HEK293 (cell line): ENCODE data around the gene FBXW11.

Experiments
- KLF16 ChIP-seq: fragments of 450-650 bp; formaldehyde crosslinking; IDR thresholded peaks from 2 replicates; pipeline ENCODE4 v1.5.1; 2017; ENCODE audit warnings: missing biosample characterization, missing genetic modification characterization
- KLF17 ChIP-seq: fragments of 450-650 bp; formaldehyde crosslinking; IDR thresholded peaks from 2 replicates; pipeline ENCODE4 v1.5.1; 2016; ENCODE audit warnings: missing biosample characterization, missing genetic modification characterization
- PRDM2 ChIP-seq: fragments of 450-650 bp; formaldehyde crosslinking; IDR thresholded peaks from 2 replicates; pipeline ENCODE4 v1.5.1; 2016; ENCODE audit warnings: missing biosample characterization, missing genetic modification characterization, borderline replicate concordance
- REST ChIP-seq: fragments of 450-650 bp; formaldehyde crosslinking; IDR thresholded peaks from 2 replicates; pipeline ENCODE4 v1.5.1; 2016; ENCODE audit warnings: missing biosample characterization, missing genetic modification characterization
- SP2 ChIP-seq: fragments of 450-650 bp; formaldehyde crosslinking; IDR thresholded peaks from 2 replicates; pipeline ENCODE4 v1.5.1; 2016; ENCODE audit warnings: missing biosample characterization, missing genetic modification characterization
- TCF7L2 ChIP-seq: IDR thresholded peaks from 2 replicates; pipeline ENCODE4 v1.6.1; 2011; ENCODE audit warnings: low read depth, mild to moderate bottlenecking, inconsistent platforms, low read length, moderate library complexity, borderline replicate concordance
- ZBTB26 ChIP-seq: fragments of 450-650 bp; formaldehyde crosslinking; optimal IDR thresholded peaks from 2 replicates; pipeline ENCODE3; 2016; ENCODE audit warnings: missing biosample characterization, mild to moderate bottlenecking, missing genetic modification characterization
- ZFP37 ChIP-seq: fragments of 450-650 bp; formaldehyde crosslinking; IDR thresholded peaks from 2 replicates; pipeline ENCODE4 v1.5.1; 2016; ENCODE audit warnings: missing biosample characterization, missing genetic modification characterization
- ZFP41 ChIP-seq: fragments of 450-650 bp; formaldehyde crosslinking; IDR thresholded peaks from 2 replicates; pipeline ENCODE4 v1.5.1; 2016; ENCODE audit warnings: missing biosample characterization, missing genetic modification characterization, borderline replicate concordance
- ZNF112 ChIP-seq: fragments of 450-650 bp; formaldehyde crosslinking; IDR thresholded peaks from 2 replicates; pipeline ENCODE4 v1.5.0; 2017; ENCODE audit warnings: missing biosample characterization, missing genetic modification characterization
- ZNF146 ChIP-seq: fragments of 450-650 bp; formaldehyde crosslinking; IDR thresholded peaks from 2 replicates; pipeline ENCODE4 v1.5.1; 2016; ENCODE audit warnings: missing biosample characterization, missing genetic modification characterization
- ZNF311 ChIP-seq: fragments of 450-650 bp; formaldehyde crosslinking; IDR thresholded peaks from 2 replicates; pipeline ENCODE4 v1.5.1; 2017; ENCODE audit warnings: missing biosample characterization, missing genetic modification characterization, borderline replicate concordance
- ZNF354C ChIP-seq: fragments of 450-650 bp; formaldehyde crosslinking; IDR thresholded peaks from 2 replicates; pipeline ENCODE4 v1.5.1; 2016; ENCODE audit warnings: missing biosample characterization, missing genetic modification characterization, low read depth, borderline replicate concordance
- ZNF394 ChIP-seq: fragments of 450-650 bp; formaldehyde crosslinking; IDR thresholded peaks from 2 replicates; pipeline ENCODE4 v1.5.1; 2016; ENCODE audit warnings: missing biosample characterization, missing genetic modification characterization, mild to moderate bottlenecking, moderate library complexity, borderline replicate concordance
- ZNF423 ChIP-seq: fragments of 450-650 bp; formaldehyde crosslinking; IDR thresholded peaks from 2 replicates; pipeline ENCODE4 v1.5.1; 2016; ENCODE audit warnings: missing biosample characterization, missing genetic modification characterization
- ZNF426 ChIP-seq: fragments of 450-650 bp; formaldehyde crosslinking; IDR thresholded peaks from 2 replicates; pipeline ENCODE4 v1.5.1; 2017; ENCODE audit warnings: missing biosample characterization, missing genetic modification characterization, mild to moderate bottlenecking, inconsistent platforms, moderate library complexity
- ZNF555 ChIP-seq: fragments of 450-650 bp; formaldehyde crosslinking; conservative IDR thresholded peaks from 2 replicates; pipeline ENCODE4 v1.5.1; 2017; ENCODE audit warnings: missing biosample characterization, mild to moderate bottlenecking, missing genetic modification characterization, inconsistent platforms
- ZNF623 ChIP-seq: fragments of 450-650 bp; formaldehyde crosslinking; IDR thresholded peaks from 2 replicates; pipeline ENCODE4 v1.5.1; 2016; ENCODE audit warnings: missing biosample characterization, missing genetic modification characterization
- ZNF624 ChIP-seq: fragments of 450-650 bp; formaldehyde crosslinking; IDR thresholded peaks from 2 replicates; pipeline ENCODE4 v1.5.1; 2017; ENCODE audit warnings: missing biosample characterization, missing genetic modification characterization
- ZNF768 ChIP-seq: fragments of 450-650 bp; formaldehyde crosslinking; IDR thresholded peaks from 2 replicates; pipeline ENCODE4 v1.5.1; 2018; ENCODE audit warnings: missing biosample characterization, mild to moderate bottlenecking, missing genetic modification characterization
- ZNF792 ChIP-seq: fragments of 450-650 bp; formaldehyde crosslinking; IDR thresholded peaks from 2 replicates; pipeline ENCODE4 v1.5.1; 2016; ENCODE audit warnings: missing biosample characterization, missing genetic modification characterization
- ZNF843 ChIP-seq: fragments of 450-650 bp; formaldehyde crosslinking; IDR thresholded peaks from 2 replicates; pipeline ENCODE4 v1.5.1; 2016; ENCODE audit warnings: missing biosample characterization, missing genetic modification characterization
- TF ChIP-seq, protein P1 (sequence below): fragments of 450-650 bp; formaldehyde crosslinking; IDR thresholded peaks from 2 replicates; pipeline ENCODE4 v1.5.1; 2016; ENCODE audit warnings: missing biosample characterization, missing genetic modification characterization

Gene FBXW11

DNA sequence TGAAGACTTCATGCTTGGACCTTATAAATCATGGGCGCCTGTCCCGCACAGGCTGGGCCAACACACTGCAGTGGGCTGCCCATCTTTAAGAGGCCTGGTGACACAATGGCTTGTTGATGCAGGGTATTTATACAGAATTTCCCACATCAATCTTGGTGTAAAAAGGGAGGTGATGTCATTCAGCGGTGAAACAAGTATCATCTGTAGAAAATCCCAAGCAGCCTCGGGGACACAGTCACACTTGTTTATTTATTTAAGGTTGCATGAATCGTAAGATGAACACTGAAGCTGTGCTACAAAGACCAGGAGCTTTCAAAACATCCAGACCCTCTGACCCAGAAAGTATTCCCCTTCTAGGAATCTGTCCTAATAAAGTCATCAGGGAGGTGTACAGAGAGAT is 180.3 kb downstream of the FBXW11 start (continued):
- TF ChIP-seq PRDM2 (tag by site-specific recombination), result no peak
- 0 out of 2 replicates have a peak, but pooled peaks have one; percentile 10 for TF ChIP-seq SP2 (tag by site-specific recombination)
- no peak for TF ChIP-seq ZNF792 (tag by site-specific recombination)
- no peak for TF ChIP-seq ZNF394
- TF ChIP-seq ZNF623 (tag by site-specific recombination), result no peak
- no peak for TF ChIP-seq ZNF354C
- no peak for TF ChIP-seq ZNF555
- TF ChIP-seq ZNF311 (tag by site-specific recombination), result no peak
- no peak for TF ChIP-seq ZNF768
- TF ChIP-seq ZFP41 (tag by site-specific recombination), result no peak
- TF ChIP-seq KLF16, result no peak
- TF ChIP-seq ZNF426, result no peak
- TF ChIP-seq ZNF112 (tag by site-specific recombination), result no peak
- no peak for TF ChIP-seq KLF17
- TF ChIP-seq TCF7L2, result 0 out of 2 replicates have a peak, but pooled peaks have one; percentile 59
- no peak for TF ChIP-seq ZFP37 (tag by site-specific recombination)
- TF ChIP-seq ZBTB26, result no peak
- no peak for TF ChIP-seq ZNF146 (tag by site-specific recombination)
- no peak for TF ChIP-seq REST (tag by site-specific recombination)
- TF ChIP-seq, protein P1, sequence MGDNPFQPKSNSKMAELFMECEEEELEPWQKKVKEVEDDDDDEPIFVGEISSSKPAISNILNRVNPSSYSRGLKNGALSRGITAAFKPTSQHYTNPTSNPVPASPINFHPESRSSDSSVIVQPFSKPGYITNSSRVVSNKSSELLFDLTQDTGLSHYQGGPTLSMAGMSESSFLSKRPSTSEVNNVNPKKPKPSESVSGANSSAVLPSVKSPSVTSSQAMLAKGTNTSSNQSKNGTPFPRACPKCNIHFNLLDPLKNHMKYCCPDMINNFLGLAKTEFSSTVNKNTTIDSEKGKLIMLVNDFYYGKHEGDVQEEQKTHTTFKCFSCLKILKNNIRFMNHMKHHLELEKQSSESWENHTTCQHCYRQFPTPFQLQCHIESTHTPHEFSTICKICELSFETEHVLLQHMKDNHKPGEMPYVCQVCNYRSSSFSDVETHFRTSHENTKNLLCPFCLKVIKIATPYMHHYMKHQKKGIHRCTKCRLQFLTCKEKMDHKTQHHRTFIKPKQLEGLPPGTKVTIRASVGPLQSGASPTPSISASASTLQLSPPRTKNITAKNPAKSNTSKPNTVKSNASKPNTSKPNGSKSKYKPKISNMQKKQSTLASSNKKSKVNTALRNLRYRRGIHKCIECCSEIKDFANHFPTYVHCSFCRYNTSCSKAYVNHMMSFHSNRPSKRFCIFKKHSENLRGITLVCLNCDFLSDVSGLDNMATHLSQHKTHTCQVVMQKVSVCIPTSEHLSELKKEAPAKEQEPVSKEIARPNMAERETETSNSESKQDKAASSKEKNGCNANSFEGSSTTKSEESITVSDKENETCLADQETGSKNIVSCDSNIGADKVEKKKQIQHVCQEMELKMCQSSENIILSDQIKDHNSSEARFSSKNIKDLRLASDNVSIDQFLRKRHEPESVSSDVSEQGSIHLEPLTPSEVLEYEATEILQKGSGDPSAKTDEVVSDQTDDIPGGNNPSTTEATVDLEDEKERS, result no peak
- no peak for TF ChIP-seq ZNF624
- peak; percentile 58; the same call in 1 of the 2 replicates for TF ChIP-seq ZNF843
- no peak for TF ChIP-seq ZNF423 (tag by site-specific recombination)
